ENCODE data around the gene NME3. TPM values are rescaled to one million over a fixed set of nuclear protein-coding genes. Genes with fewer than 3 reads are reported as not detected.

Gene NME3
- total RNA-seq, 1 experiment from 2014 or later, result 86.8 TPM

- TF ChIP-seq FOXP4 (CRISPR knock-in tag; IDR thresholded peaks at IDR 0.05) (peak; percentile 82), CREB1 (CRISPR knock-in tag; IDR thresholded peaks at IDR 0.05) (0 out of 2 replicates have a peak, but pooled peaks have one; percentile 59), ATF1 (CRISPR knock-in tag; IDR thresholded peaks at IDR 0.05) (0 out of 2 replicates have a peak, but pooled peaks have one; percentile 81), SP1 (CRISPR knock-in tag; conservative IDR thresholded peaks at IDR 0.05) (peak; percentile 75), E2F4 (CRISPR knock-in tag; IDR thresholded peaks at IDR 0.05; ENCODE audit: borderline replicate concordance, low read depth) (no peak), CTCF (IDR thresholded peaks at IDR 0.05) (peak; percentile 74), ZNF281 (CRISPR knock-in tag; IDR thresholded peaks at IDR 0.05) (peak; percentile 45; the same call in 1 of the 2 replicates), ESRRA (CRISPR knock-in tag; IDR thresholded peaks at IDR 0.05; ENCODE audit: borderline replicate concordance) (peak; percentile 22; the same call in 1 of the 2 replicates), HMGXB4 (CRISPR knock-in tag; IDR thresholded peaks at IDR 0.05) (peak; percentile 95), MYBL2 (CRISPR knock-in tag; IDR thresholded peaks at IDR 0.05) (peak; percentile 58; the same call in 1 of the 2 replicates), ZNF425 (CRISPR knock-in tag; conservative IDR thresholded peaks at IDR 0.05) (no peak), ZBTB21 (CRISPR knock-in tag; IDR thresholded peaks at IDR 0.05; ENCODE audit: borderline replicate concordance) (peak; percentile 79; the same call in 1 of the 2 replicates), E2F5 (CRISPR knock-in tag; IDR thresholded peaks at IDR 0.05) (peak; percentile 68; the same call in 1 of the 2 replicates), CBFB (CRISPR knock-in tag; IDR thresholded peaks at IDR 0.05; ENCODE audit: low read depth) (peak; percentile 88; the same call in 1 of the 2 replicates), RELA (CRISPR knock-in tag; IDR thresholded peaks at IDR 0.05; ENCODE audit: borderline replicate concordance) (peak; percentile 50; the same call in 1 of the 2 replicates), IRF2 (CRISPR knock-in tag; IDR thresholded peaks at IDR 0.05; ENCODE audit: borderline replicate concordance, low read depth) (no peak; the same call in 1 of the 2 replicates), ZNF317 (CRISPR knock-in tag; IDR thresholded peaks at IDR 0.05; ENCODE audit: borderline replicate concordance, low read depth) (no peak; the same call in 1 of the 2 replicates), ZNF121 (CRISPR knock-in tag; IDR thresholded peaks at IDR 0.05) (0 out of 2 replicates have a peak, but pooled peaks have one; percentile 6), ZNF396 (CRISPR knock-in tag; IDR thresholded peaks at IDR 0.05; ENCODE audit: borderline replicate concordance) (no peak), GABPB1 (CRISPR knock-in tag; IDR thresholded peaks at IDR 0.05) (peak; percentile 89), TCF7 (CRISPR knock-in tag; IDR thresholded peaks at IDR 0.05; ENCODE audit: low read depth) (peak; percentile 17; the same call in 1 of the 2 replicates), HMGA2 (CRISPR knock-in tag; IDR thresholded peaks at IDR 0.05) (no peak), RORB (CRISPR knock-in tag; IDR thresholded peaks at IDR 0.05) (no peak)
Observed at GRCh38 chr16:1772908-1773702, 1.8 kb upstream of the NME3 start, which contains the start of gene MRPS34 (continued).
